Mammary epithelial cell (primary cell): ENCODE results near the gene AMPD1.

Experiments used
- CTCF ChIP-seq, 2 donors: IDR thresholded peaks in 1 of 2; conservative IDR thresholded peaks in 1 of 2; 2 replicates each; pipeline ENCODE4 v1.5.1; 2011 to 2012; ENCODE audit warnings: inconsistent platforms in 2 of 2, low read length in 2 of 2, mild to moderate bottlenecking in 2 of 2, control low read depth in 1 of 2, low read depth in 1 of 2; ENCODE audit not compliant: insufficient read depth in 1 of 2; ENCODE audit errors: extremely low read depth in 1 of 2
- EZH2 ChIP-seq: IDR thresholded peaks from 2 replicates; pipeline ENCODE4 v1.6.1; 2012; ENCODE audit warnings: low read length, inconsistent platforms, borderline replicate concordance

GRCh38 chr1:114703242-114703641 lies 7.9 kb upstream of the AMPD1 start:
- no peak for TF ChIP-seq EZH2
- TF ChIP-seq CTCF (conservative IDR thresholded peaks at IDR 0.05 in 1 of 2, IDR thresholded peaks at IDR 0.05 in 1 of 2; ENCODE audit: extremely low read depth in 1 of 2, insufficient read depth in 1 of 2, low read depth in 1 of 2, low read length in 2 of 2), result no peak
